ENCODE results near the gene TBL1Y. TPM values are rescaled to one million over a fixed set of nuclear protein-coding genes. Genes with fewer than 3 reads are reported as not detected.

TBL1Y gene
- polyA plus RNA-seq, 1 donor: 2.8 TPM

GRCh38 chrY:6921061-6921460 lies 10.6 kb downstream of the TBL1Y start:
- no peak for DNase-seq
- H3K4me3 ChIP-seq (ENCODE audit: low read length): no peak overlapping the region
- no CpG with 5 or more reads among the region's 2 CpGs for WGBS (ENCODE audit: insufficient coverage, low lambda C conversion rate)
- H3K4me1 ChIP-seq (ENCODE audit: control insufficient read depth, insufficient read depth, low read length): no peaks in the 10 kb centered on the region
- peaks cover 4% of the 10 kb centered on the region for H3K36me3 ChIP-seq (ENCODE audit: control insufficient read depth, insufficient read depth, low read length)
- H3K27me3 ChIP-seq (ENCODE audit: control insufficient read depth, insufficient read depth, low read length): no peaks in the 10 kb centered on the region
- no peaks in the 10 kb centered on the region for H3K9me3 ChIP-seq (ENCODE audit: control insufficient read depth, low read depth, low read length)
- no peak overlapping the region for H3K27ac ChIP-seq (ENCODE audit: low read length)

- no peaks in the 10 kb centered on the region for H3K27me3 ChIP-seq (ENCODE audit: control insufficient read depth, insufficient read depth, low read length)
- no peak for DNase-seq
- no peak overlapping the region for H3K4me3 ChIP-seq (ENCODE audit: low read length)
- no CpG with 5 or more reads among the region's 4 CpGs for WGBS (ENCODE audit: insufficient coverage, low lambda C conversion rate)
- no peaks in the 10 kb centered on the region for H3K9me3 ChIP-seq (ENCODE audit: control insufficient read depth, low read depth, low read length)
- H3K36me3 ChIP-seq (ENCODE audit: control insufficient read depth, insufficient read depth, low read length): no peaks in the 10 kb centered on the region
- no peaks in the 10 kb centered on the region for H3K4me1 ChIP-seq (ENCODE audit: control insufficient read depth, insufficient read depth, low read length)
- no peak overlapping the region for H3K27ac ChIP-seq (ENCODE audit: low read length)
These were observed 17.8 kb downstream of the TBL1Y start for GRCh38 chrY:6928265-6928664.

DNA sequence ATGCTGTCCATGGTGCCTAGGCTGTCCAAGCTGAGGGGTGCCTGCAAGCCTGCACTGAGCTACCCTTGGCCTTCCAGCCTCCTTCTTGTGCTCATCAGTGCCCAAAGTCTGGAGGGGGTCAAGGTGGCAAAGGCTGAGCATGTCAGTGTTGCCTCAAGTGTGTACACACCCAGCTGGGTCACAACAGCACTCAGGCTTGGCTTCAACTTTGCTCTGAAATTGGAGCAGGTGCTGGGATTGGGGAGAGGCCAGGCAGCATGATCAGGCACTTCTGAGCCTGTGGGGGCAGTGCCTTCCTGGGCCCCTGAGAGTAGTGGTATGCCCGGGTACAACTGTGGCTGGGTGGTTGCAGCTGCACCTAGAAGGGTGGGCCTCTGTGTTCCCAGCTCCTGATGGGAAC lies 18.7 kb downstream of the TBL1Y start:
- H3K9me3 ChIP-seq (ENCODE audit: control insufficient read depth, low read depth, low read length): no peaks in the 10 kb centered on the region
- H3K27me3 ChIP-seq (ENCODE audit: control insufficient read depth, insufficient read depth, low read length): no peaks in the 10 kb centered on the region
- WGBS (ENCODE audit: insufficient coverage, low lambda C conversion rate): no CpG with 5 or more reads among the region's 1 CpG
- no peak overlapping the region for H3K27ac ChIP-seq (ENCODE audit: low read length)
- H3K36me3 ChIP-seq (ENCODE audit: control insufficient read depth, insufficient read depth, low read length): no peaks in the 10 kb centered on the region
- DNase-seq: no peak
- no peak overlapping the region for H3K4me3 ChIP-seq (ENCODE audit: low read length)
- no peaks in the 10 kb centered on the region for H3K4me1 ChIP-seq (ENCODE audit: control insufficient read depth, insufficient read depth, low read length)

GRCh38 chrY:6931779-6932396 lies 21.4 kb downstream of the TBL1Y start:
- Histone ChIP-seq H3K9me3 (ENCODE audit: control insufficient read depth, low read depth, low read length) (no peaks in the 10 kb centered on the region), H3K36me3 (ENCODE audit: control insufficient read depth, insufficient read depth, low read length) (no peaks in the 10 kb centered on the region), H3K4me3 (ENCODE audit: low read length) (no peak overlapping the region), H3K4me1 (ENCODE audit: control insufficient read depth, insufficient read depth, low read length) (no peaks in the 10 kb centered on the region), H3K27me3 (ENCODE audit: control insufficient read depth, insufficient read depth, low read length) (no peaks in the 10 kb centered on the region), H3K27ac (ENCODE audit: low read length) (no peak overlapping the region)
- WGBS (ENCODE audit: insufficient coverage, low lambda C conversion rate): no CpG with 5 or more reads among the region's 4 CpGs
- no peak for DNase-seq

- no CpG with 5 or more reads among the region's 2 CpGs for WGBS (ENCODE audit: insufficient coverage, low lambda C conversion rate)
- no peaks in the 10 kb centered on the region for H3K4me1 ChIP-seq (ENCODE audit: control insufficient read depth, insufficient read depth, low read length)
These were observed 25.0 kb downstream of the TBL1Y start for GRCh38 chrY:6935497-6935896.

GRCh38 chrY:6947695-6948094 lies 37.2 kb downstream of the TBL1Y start:
- H3K4me3 ChIP-seq (ENCODE audit: low read length): no peak overlapping the region
- H3K27ac ChIP-seq (ENCODE audit: low read length): no peak overlapping the region
- H3K36me3 ChIP-seq (ENCODE audit: control insufficient read depth, insufficient read depth, low read length): no peaks in the 10 kb centered on the region
- H3K9me3 ChIP-seq (ENCODE audit: control insufficient read depth, low read depth, low read length): no peaks in the 10 kb centered on the region
- no peaks in the 10 kb centered on the region for H3K27me3 ChIP-seq (ENCODE audit: control insufficient read depth, insufficient read depth, low read length)
- no peak for DNase-seq
- H3K4me1 ChIP-seq (ENCODE audit: control insufficient read depth, insufficient read depth, low read length): no peaks in the 10 kb centered on the region

More at GRCh38 chrY:6935497-6935896, 25.0 kb downstream of the TBL1Y start:
- no peak for DNase-seq
- no peaks in the 10 kb centered on the region for H3K27me3 ChIP-seq (ENCODE audit: control insufficient read depth, insufficient read depth, low read length)
- H3K4me3 ChIP-seq (ENCODE audit: low read length): no peak overlapping the region
- H3K27ac ChIP-seq (ENCODE audit: low read length): no peak overlapping the region
- H3K36me3 ChIP-seq (ENCODE audit: control insufficient read depth, insufficient read depth, low read length): no peaks in the 10 kb centered on the region
- no peaks in the 10 kb centered on the region for H3K9me3 ChIP-seq (ENCODE audit: control insufficient read depth, low read depth, low read length)

- WGBS (ENCODE audit: insufficient coverage, low lambda C conversion rate): no CpG with 5 or more reads among the region's 13 CpGs
- Histone ChIP-seq H3K27ac (ENCODE audit: low read length) (no peak overlapping the region), H3K27me3 (ENCODE audit: control insufficient read depth, insufficient read depth, low read length) (no peaks in the 10 kb centered on the region), H3K4me3 (ENCODE audit: low read length) (no peak overlapping the region), H3K9me3 (ENCODE audit: control insufficient read depth, low read depth, low read length) (no peaks in the 10 kb centered on the region), H3K4me1 (ENCODE audit: control insufficient read depth, insufficient read depth, low read length) (no peaks in the 10 kb centered on the region), H3K36me3 (ENCODE audit: control insufficient read depth, insufficient read depth, low read length) (no peaks in the 10 kb centered on the region)
- DNase-seq: no peak
These were observed 37.9 kb downstream of the TBL1Y start for GRCh38 chrY:6948378-6948777.

DNA sequence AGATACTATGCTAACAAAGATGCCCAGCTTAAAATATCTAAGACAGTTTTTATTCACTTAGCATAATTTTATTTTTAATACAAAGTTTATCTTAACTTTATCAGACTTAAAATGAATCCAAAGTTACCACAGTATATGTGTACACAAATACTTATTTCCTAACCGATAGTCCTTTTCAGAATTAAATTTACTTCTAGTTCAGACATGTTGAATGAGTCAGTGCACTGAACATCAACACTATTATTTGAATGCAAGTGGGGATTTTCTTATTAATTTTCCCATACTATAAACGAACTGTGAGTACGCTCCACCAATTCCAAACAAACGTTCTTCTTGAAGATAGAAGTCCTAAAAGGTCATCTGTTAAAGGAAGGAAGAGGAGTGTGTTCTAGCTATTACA lies 39.5 kb downstream of the TBL1Y start:
- WGBS (ENCODE audit: insufficient coverage, low lambda C conversion rate): 91% methylated on average over 4 of the region's 4 CpGs
- no peaks in the 10 kb centered on the region for H3K9me3 ChIP-seq (ENCODE audit: control insufficient read depth, low read depth, low read length)
- no peaks in the 10 kb centered on the region for H3K4me1 ChIP-seq (ENCODE audit: control insufficient read depth, insufficient read depth, low read length)
- no peaks in the 10 kb centered on the region for H3K27me3 ChIP-seq (ENCODE audit: control insufficient read depth, insufficient read depth, low read length)
- no peak overlapping the region for H3K27ac ChIP-seq (ENCODE audit: low read length)
- H3K4me3 ChIP-seq (ENCODE audit: low read length): no peak overlapping the region
- no peak for DNase-seq
- no peaks in the 10 kb centered on the region for H3K36me3 ChIP-seq (ENCODE audit: control insufficient read depth, insufficient read depth, low read length)

DNA sequence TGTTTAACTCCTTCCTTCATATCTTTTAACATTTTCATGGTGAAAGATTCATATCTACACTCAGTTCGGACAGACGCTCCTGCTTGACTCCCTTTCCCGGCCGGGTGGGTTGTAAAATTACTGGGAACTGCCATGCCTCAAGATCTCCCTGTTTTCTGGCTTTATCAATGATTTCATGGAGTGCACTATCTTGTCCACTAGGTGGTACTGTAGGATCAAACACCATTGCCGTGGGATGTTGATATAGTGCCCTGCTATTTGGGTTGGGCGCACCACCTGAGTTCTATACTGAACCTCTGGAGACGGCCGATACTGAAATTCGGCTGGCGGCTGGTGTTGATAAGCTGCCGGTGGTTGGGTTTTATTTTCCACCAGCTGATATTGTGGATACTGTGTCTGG lies 54.2 kb downstream of the TBL1Y start:
- no peak overlapping the region for H3K27ac ChIP-seq (ENCODE audit: low read length)
- H3K27me3 ChIP-seq (ENCODE audit: control insufficient read depth, insufficient read depth, low read length): no peaks in the 10 kb centered on the region
- DNase-seq: peak in 1 of 2 donors; percentile 32
- no peak overlapping the region for H3K4me3 ChIP-seq (ENCODE audit: low read length)
- no CpG with 5 or more reads among the region's 11 CpGs for WGBS (ENCODE audit: insufficient coverage, low lambda C conversion rate)
- H3K4me1 ChIP-seq (ENCODE audit: control insufficient read depth, insufficient read depth, low read length): no peaks in the 10 kb centered on the region
- H3K36me3 ChIP-seq (ENCODE audit: control insufficient read depth, insufficient read depth, low read length): no peaks in the 10 kb centered on the region
- no peaks in the 10 kb centered on the region for H3K9me3 ChIP-seq (ENCODE audit: control insufficient read depth, low read depth, low read length)

DNA sequence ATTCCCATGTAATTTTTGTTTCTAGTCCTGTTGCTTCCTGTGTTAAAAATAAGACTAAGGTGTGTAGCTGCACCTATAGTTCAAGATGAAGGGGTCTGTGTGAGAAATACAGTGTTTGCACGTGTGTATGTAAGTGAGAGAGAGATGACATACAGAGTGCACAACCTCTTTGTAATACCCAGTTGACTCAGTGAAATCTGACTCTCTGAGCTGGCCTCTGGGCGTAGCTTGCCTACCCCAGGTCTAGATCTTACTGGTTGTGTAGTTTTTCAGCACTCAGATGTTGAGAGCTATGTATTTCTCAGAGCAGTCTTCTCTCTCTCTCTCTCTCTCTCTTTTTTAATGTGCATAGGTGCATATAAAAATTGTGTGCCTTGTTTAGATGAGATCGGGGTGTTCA lies 56.0 kb downstream of the TBL1Y start:
- no peaks in the 10 kb centered on the region for H3K36me3 ChIP-seq (ENCODE audit: control insufficient read depth, insufficient read depth, low read length)
- no peak overlapping the region for H3K27ac ChIP-seq (ENCODE audit: low read length)
- H3K4me3 ChIP-seq (ENCODE audit: low read length): no peak overlapping the region
- H3K9me3 ChIP-seq (ENCODE audit: control insufficient read depth, low read depth, low read length): no peaks in the 10 kb centered on the region
- WGBS (ENCODE audit: insufficient coverage, low lambda C conversion rate): no CpG with 5 or more reads among the region's 3 CpGs
- H3K27me3 ChIP-seq (ENCODE audit: control insufficient read depth, insufficient read depth, low read length): no peaks in the 10 kb centered on the region
- H3K4me1 ChIP-seq (ENCODE audit: control insufficient read depth, insufficient read depth, low read length): no peaks in the 10 kb centered on the region
- no peak for DNase-seq

DNA sequence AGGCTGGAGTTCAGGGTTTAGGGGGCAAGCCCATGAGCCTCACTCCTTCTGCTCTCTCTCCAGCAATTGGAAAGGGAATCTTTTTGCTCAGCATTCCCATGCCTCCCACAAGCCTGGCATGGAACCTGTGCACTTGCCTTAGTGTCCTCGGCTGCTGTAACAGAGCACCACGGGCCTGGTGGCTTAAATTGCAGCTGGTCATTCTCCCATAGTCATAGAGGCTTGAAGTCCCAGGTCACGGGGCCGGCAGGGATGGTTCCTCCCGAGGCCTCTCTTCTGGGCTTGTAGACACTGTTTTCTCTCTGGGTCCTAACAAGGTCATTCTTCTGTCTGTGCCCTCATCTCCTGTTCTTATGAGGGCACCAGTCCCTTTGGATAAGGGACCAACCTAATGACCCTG lies 57.2 kb downstream of the TBL1Y start:
- no peaks in the 10 kb centered on the region for H3K27me3 ChIP-seq (ENCODE audit: control insufficient read depth, insufficient read depth, low read length)
- H3K9me3 ChIP-seq (ENCODE audit: control insufficient read depth, low read depth, low read length): no peaks in the 10 kb centered on the region
- H3K4me1 ChIP-seq (ENCODE audit: control insufficient read depth, insufficient read depth, low read length): no peaks in the 10 kb centered on the region
- no peak for DNase-seq
- no CpG with 5 or more reads among the region's 5 CpGs for WGBS (ENCODE audit: insufficient coverage, low lambda C conversion rate)
- no peaks in the 10 kb centered on the region for H3K36me3 ChIP-seq (ENCODE audit: control insufficient read depth, insufficient read depth, low read length)
- no peak overlapping the region for H3K27ac ChIP-seq (ENCODE audit: low read length)
- no peak overlapping the region for H3K4me3 ChIP-seq (ENCODE audit: low read length)
